Measurements from ENCODE around the gene JOSD2. TPM values are rescaled to one million over a fixed set of nuclear protein-coding genes. Genes with fewer than 3 reads are reported as not detected.

The JOSD2 gene
- total RNA-seq, 2 donors from 2014 or later = 29.4 to 31.7 TPM

DNA sequence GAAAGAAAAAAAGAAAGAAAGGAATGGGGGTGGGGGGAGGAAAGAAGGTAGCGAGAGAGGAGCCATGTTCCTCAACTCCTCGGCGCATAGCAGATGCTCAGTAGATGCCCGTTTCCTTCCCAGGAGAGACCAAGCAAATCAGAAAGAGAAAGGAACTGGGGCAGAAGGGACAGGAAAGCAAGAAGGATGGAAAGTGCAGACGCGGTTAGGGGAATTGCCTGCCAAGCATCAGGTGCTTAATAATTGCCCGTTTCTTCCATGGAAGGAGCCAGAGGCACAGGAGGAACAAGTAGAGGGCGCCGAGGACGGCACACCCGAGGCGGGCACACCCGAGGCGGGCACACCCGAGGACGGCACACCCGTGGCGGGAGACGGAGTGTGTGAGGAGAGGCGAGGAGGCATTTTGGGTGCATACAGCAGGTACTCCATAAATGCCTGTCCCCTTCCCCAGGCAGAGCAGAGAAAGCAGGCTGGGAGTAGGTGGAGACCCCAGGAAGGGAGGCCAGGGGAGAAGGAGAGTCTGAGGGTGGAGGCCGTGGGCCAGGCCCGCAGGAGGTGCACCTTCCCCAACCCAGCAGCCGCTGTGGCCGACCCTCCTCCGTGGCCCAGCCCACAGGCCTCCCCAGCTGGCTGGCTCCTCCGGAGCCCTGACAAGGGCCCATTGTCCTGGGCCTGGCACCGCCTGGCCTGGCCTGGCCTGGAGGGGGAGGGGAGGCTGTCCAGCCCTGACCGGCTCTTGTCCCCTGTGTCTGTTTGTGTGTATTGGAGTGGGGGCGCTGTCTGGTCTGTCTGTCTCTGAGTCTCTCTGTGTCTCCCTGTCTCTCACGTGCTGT is 14.6 kb downstream of the JOSD2 start:
- Histone ChIP-seq H3K27ac (no peak overlapping the region), H3K9me3 (no peaks in the 10 kb centered on the region), H3K27me3 (replicated peaks; ENCODE audit: insufficient read depth) (no peaks in the 10 kb centered on the region), H3K4me3 (no peak overlapping the region), H3K36me3 (no peaks in the 10 kb centered on the region), H3K4me1 (replicated peaks) (no peaks in the 10 kb centered on the region)
- DNase-seq (ENCODE audit: low spot score) = no peak
- TF ChIP-seq POLR2AphosphoS5 (IDR thresholded peaks at IDR 0.05) (no peak), POLR2A (IDR thresholded peaks at IDR 0.05) (no peak)
- TF ChIP-seq, protein P1, sequence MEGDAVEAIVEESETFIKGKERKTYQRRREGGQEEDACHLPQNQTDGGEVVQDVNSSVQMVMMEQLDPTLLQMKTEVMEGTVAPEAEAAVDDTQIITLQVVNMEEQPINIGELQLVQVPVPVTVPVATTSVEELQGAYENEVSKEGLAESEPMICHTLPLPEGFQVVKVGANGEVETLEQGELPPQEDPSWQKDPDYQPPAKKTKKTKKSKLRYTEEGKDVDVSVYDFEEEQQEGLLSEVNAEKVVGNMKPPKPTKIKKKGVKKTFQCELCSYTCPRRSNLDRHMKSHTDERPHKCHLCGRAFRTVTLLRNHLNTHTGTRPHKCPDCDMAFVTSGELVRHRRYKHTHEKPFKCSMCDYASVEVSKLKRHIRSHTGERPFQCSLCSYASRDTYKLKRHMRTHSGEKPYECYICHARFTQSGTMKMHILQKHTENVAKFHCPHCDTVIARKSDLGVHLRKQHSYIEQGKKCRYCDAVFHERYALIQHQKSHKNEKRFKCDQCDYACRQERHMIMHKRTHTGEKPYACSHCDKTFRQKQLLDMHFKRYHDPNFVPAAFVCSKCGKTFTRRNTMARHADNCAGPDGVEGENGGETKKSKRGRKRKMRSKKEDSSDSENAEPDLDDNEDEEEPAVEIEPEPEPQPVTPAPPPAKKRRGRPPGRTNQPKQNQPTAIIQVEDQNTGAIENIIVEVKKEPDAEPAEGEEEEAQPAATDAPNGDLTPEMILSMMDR (IDR thresholded peaks at IDR 0.05) = no peak
- intact Hi-C loops (cut with DNase I) = no loop called here
- WGBS = 66% methylated on average over 30 of the region's 30 CpGs

DNA sequence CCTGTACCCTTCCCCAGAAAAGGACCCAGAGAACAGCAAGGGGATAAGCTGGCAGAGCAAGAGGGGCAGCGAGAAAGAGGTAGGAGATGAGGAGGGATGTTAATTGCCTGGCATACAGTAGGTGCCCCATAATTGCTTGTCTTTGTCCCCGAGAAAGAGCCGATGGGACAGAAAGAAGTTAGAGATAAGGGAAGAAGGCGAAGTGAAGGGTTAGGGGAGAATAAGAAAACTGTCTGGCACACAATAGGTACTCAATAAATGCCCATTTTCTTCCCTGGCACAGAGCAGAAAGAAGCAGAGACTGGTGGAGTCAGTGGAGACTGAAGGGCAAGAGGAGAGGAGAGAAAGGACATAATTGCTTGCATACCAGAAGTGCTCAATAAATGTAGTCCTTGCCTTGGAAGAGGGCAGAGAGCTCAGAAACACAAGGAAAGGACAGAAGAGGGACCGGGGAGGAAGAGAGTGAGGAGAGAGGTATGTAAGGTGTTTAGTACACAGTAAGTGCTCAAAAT is 15.9 kb downstream of the JOSD2 start:
- intact Hi-C loops (cut with DNase I) = no loop called here
- H3K9me3 ChIP-seq = no peaks in the 10 kb centered on the region
- no peaks in the 10 kb centered on the region for H3K4me1 ChIP-seq (replicated peaks)
- no peak overlapping the region for H3K4me3 ChIP-seq
- H3K27me3 ChIP-seq (replicated peaks; ENCODE audit: insufficient read depth) = no peaks in the 10 kb centered on the region
- no peaks in the 10 kb centered on the region for H3K36me3 ChIP-seq
- no peak for DNase-seq (ENCODE audit: low spot score)
- TF ChIP-seq POLR2A (IDR thresholded peaks at IDR 0.05) = no peak
- TF ChIP-seq, protein P1 (IDR thresholded peaks at IDR 0.05) = no peak
- TF ChIP-seq POLR2AphosphoS5 (IDR thresholded peaks at IDR 0.05) = no peak
- H3K27ac ChIP-seq = no peak overlapping the region
- 87% methylated on average over 5 of the region's 5 CpGs for WGBS

DNA sequence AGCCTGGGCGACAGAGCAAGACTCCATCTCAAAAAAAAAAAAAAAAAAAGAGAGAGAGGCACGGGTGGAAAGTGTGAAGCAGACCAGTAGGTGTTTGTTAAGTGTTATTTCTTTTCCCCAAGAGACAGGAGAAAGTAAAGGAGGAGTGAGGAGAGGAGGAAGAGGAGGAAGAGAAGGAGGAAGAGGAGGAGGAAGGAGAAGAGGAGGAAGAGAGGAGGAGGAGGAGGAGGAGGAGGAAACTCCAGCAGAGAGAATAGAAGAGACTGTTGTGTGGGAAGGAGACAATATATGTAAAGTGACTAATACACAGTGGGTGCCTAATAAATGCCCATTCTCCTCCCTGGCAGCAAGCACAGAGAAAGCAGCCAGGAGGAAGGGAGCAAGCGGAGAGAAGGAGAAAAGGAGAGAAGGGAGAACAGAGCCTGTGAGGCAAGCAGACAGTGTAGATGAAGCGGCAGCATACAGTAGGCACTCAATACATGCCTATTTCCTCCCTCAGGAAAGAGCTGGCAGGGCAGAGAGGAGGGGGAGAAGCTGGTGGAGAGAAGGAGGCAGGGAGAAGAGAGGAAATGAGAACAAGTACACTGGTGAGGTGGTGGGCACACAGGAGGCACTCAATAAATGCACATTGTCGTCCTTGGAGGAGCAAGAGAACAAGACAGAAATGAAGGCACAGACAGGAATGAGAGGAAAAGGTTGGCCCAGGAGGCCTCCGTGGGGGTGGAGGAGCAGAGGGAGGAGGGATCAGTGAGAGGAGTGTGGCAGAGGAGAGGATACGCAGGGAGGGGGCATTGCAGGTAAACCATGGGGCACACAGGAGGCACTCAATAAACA is 16.6 kb downstream of the JOSD2 start:
- TF ChIP-seq POLR2AphosphoS5 (IDR thresholded peaks at IDR 0.05) (no peak), POLR2A (IDR thresholded peaks at IDR 0.05) (no peak)
- TF ChIP-seq, protein P1 (IDR thresholded peaks at IDR 0.05) = no peak
- WGBS = 59% methylated on average over 7 of the region's 7 CpGs
- no peaks in the 10 kb centered on the region for H3K36me3 ChIP-seq

DNA sequence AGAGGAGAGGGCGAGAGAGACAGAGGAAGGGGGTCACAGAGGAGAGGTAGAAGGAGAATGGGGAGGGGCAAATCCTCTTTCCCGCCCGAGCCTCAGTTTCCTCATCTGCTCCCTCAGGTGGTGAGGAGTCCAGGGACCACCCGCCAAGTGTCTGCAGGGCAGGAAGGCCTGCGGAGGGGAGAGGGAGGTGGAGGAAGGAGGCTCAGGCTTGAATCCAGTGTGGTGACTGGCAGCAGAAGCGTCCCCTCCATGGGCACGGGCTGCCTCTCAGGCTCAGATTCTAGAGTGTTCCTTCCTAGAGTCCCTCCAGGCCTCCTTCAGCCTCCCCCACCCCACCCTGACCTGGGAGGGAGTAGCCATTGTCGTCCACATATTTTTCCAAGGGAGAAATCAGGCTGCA is 17.8 kb downstream of the JOSD2 start:
- Histone ChIP-seq H3K27ac (no peak overlapping the region), H3K4me3 (no peak overlapping the region), H3K36me3 (no peaks in the 10 kb centered on the region), H3K9me3 (no peaks in the 10 kb centered on the region), H3K27me3 (replicated peaks; ENCODE audit: insufficient read depth) (no peaks in the 10 kb centered on the region), H3K4me1 (replicated peaks) (no peaks in the 10 kb centered on the region)
- intact Hi-C loops (cut with DNase I) = no loop called here
- TF ChIP-seq POLR2A (IDR thresholded peaks at IDR 0.05) (no peak), POLR2AphosphoS5 (IDR thresholded peaks at IDR 0.05) (no peak)
- TF ChIP-seq, protein P1 (IDR thresholded peaks at IDR 0.05) = no peak
- 65% methylated on average over 8 of the region's 8 CpGs for WGBS
- DNase-seq (ENCODE audit: low spot score) = no peak

More for the DNA sequence above, 16.6 kb downstream of the JOSD2 start:
- H3K9me3 ChIP-seq = no peaks in the 10 kb centered on the region
- H3K27ac ChIP-seq = no peak overlapping the region
- intact Hi-C loops (cut with DNase I) = no loop called here
- no peak for DNase-seq (ENCODE audit: low spot score)
- no peaks in the 10 kb centered on the region for H3K27me3 ChIP-seq (replicated peaks; ENCODE audit: insufficient read depth)
- no peak overlapping the region for H3K4me3 ChIP-seq
- no peaks in the 10 kb centered on the region for H3K4me1 ChIP-seq (replicated peaks)
